ENCODE results near the gene ZNF202. TPM values are rescaled to one million over a fixed set of nuclear protein-coding genes. Genes with fewer than 3 reads are reported as not detected.

The ZNF202 gene
- polyA plus RNA-seq, 2 of the 4 experiments (the other 2 are of a cell fraction): 10.0 to 14.2 TPM

- no peak for ATAC-seq
- CTCF ChIA-PET: no interaction called here
- WGBS (ENCODE audit: missing lambda C conversion rate): 42% methylated on average over 3 of the region's 3 CpGs
- no peak overlapping the region for H3K4me2 ChIP-seq
- no peak overlapping the region for H3K27ac ChIP-seq
- H3K4me1 ChIP-seq: no peaks in the 10 kb centered on the region
- POLR2A ChIA-PET: no interaction called here
- no peak for DNase-seq (ENCODE audit: low read depth in 1 of 2, low spot score in 1 of 2)
- FAIRE-seq: no peak
- no peaks in the 10 kb centered on the region for H3K9me3 ChIP-seq
- H3K4me3 ChIP-seq: no peak overlapping the region
- TF ChIP-seq, protein P1, sequence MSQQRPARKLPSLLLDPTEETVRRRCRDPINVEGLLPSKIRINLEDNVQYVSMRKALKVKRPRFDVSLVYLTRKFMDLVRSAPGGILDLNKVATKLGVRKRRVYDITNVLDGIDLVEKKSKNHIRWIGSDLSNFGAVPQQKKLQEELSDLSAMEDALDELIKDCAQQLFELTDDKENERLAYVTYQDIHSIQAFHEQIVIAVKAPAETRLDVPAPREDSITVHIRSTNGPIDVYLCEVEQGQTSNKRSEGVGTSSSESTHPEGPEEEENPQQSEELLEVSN (IDR thresholded peaks at IDR 0.05; ENCODE audit: borderline replicate concordance, low read depth): no peak
- TF ChIP-seq POLR2AphosphoS2 (conservative IDR thresholded peaks at IDR 0.05; ENCODE audit: low read length) (no peak), HOXB13 (CRISPR knock-in tag; IDR thresholded peaks at IDR 0.05; ENCODE audit: low read depth) (no peak), SREBF2 (IDR thresholded peaks at IDR 0.05) (no peak), RAD21 (conservative IDR thresholded peaks at IDR 0.05 in 1 of 2, IDR thresholded peaks at IDR 0.05 in 1 of 2) (no peak), HEYL (CRISPR knock-in tag; IDR thresholded peaks at IDR 0.05) (no peak), EP300 (IDR thresholded peaks at IDR 0.05) (no peak), JUN (IDR thresholded peaks at IDR 0.05) (no peak), ZSCAN20 (CRISPR knock-in tag; IDR thresholded peaks at IDR 0.05) (no peak), RARB (CRISPR knock-in tag; IDR thresholded peaks at IDR 0.05) (no peak), HOXB5 (CRISPR knock-in tag; IDR thresholded peaks at IDR 0.05) (no peak), CEBPB (IDR thresholded peaks at IDR 0.05) (no peak), FOSB (CRISPR knock-in tag; IDR thresholded peaks at IDR 0.05) (no peak), MAZ (IDR thresholded peaks at IDR 0.05; ENCODE audit: borderline replicate concordance, low read depth, low read length) (no peak), PHF8 (IDR thresholded peaks at IDR 0.05; ENCODE audit: borderline replicate concordance, low read depth) (no peak)
- TF ChIP-seq, protein P2, sequence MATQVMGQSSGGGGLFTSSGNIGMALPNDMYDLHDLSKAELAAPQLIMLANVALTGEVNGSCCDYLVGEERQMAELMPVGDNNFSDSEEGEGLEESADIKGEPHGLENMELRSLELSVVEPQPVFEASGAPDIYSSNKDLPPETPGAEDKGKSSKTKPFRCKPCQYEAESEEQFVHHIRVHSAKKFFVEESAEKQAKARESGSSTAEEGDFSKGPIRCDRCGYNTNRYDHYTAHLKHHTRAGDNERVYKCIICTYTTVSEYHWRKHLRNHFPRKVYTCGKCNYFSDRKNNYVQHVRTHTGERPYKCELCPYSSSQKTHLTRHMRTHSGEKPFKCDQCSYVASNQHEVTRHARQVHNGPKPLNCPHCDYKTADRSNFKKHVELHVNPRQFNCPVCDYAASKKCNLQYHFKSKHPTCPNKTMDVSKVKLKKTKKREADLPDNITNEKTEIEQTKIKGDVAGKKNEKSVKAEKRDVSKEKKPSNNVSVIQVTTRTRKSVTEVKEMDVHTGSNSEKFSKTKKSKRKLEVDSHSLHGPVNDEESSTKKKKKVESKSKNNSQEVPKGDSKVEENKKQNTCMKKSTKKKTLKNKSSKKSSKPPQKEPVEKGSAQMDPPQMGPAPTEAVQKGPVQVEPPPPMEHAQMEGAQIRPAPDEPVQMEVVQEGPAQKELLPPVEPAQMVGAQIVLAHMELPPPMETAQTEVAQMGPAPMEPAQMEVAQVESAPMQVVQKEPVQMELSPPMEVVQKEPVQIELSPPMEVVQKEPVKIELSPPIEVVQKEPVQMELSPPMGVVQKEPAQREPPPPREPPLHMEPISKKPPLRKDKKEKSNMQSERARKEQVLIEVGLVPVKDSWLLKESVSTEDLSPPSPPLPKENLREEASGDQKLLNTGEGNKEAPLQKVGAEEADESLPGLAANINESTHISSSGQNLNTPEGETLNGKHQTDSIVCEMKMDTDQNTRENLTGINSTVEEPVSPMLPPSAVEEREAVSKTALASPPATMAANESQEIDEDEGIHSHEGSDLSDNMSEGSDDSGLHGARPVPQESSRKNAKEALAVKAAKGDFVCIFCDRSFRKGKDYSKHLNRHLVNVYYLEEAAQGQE (IDR thresholded peaks at IDR 0.05): no peak
- TF ChIP-seq, protein P3, sequence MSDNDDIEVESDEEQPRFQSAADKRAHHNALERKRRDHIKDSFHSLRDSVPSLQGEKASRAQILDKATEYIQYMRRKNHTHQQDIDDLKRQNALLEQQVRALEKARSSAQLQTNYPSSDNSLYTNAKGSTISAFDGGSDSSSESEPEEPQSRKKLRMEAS (IDR thresholded peaks at IDR 0.05): no peak
- TF ChIP-seq, protein P4, sequence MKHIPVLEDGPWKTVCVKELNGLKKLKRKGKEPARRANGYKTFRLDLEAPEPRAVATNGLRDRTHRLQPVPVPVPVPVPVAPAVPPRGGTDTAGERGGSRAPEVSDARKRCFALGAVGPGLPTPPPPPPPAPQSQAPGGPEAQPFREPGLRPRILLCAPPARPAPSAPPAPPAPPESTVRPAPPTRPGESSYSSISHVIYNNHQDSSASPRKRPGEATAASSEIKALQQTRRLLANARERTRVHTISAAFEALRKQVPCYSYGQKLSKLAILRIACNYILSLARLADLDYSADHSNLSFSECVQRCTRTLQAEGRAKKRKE (CRISPR knock-in tag; IDR thresholded peaks at IDR 0.05; ENCODE audit: low read depth): no peak
Observed at GRCh38 chr11:123700772-123701171, 40.7 kb downstream of the ZNF202 start.

DNA sequence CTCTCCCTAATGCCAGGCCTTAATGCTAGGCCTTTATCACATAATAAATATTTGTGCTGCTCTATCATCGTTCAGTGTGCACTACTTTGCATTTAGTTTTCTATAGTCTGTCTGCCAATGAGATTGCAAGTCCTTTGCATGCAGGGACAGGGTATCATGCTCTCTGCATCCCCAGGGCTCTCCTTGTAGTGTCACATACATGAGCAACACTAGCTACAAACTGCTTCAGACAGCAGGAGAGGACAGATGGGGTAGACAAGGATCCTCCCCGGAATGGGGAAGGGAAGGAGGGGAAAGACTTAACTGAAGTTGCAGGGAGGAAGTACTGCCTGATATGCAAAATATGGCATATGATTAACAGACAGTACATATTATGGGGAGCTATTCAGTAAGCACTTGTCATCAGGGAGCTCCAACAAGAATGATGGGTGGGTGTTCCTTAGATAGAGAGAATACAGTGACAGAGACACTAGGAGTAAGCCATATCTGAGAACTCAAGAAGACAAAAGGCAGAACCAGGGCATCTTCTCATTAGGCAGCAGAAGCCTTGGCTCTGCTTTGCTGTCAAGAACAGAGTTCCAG lies 42.8 kb downstream of the ZNF202 start:
- FAIRE-seq: no peak
- Histone ChIP-seq H3K9me3 (no peaks in the 10 kb centered on the region), H3K4me3 (no peak overlapping the region), H3K27ac (no peak overlapping the region), H3K4me2 (no peak overlapping the region), H3K4me1 (no peaks in the 10 kb centered on the region)
- WGBS (ENCODE audit: missing lambda C conversion rate): 15% methylated on average over 2 of the region's 2 CpGs
- no peak for DNase-seq (ENCODE audit: low read depth in 1 of 2, low spot score in 1 of 2)
- ChIA-PET CTCF (interaction anchor here (1.0 to 2.2 kb wide), 3 partner anchors 9 to 13 kb away, joined by 3 to 14 read pairs (median 5); no protein-coding TSS in a partner anchor), POLR2A (interaction anchor here (0.6 kb wide), 1 partner anchor 118 kb away, joined by 8 read pairs; no protein-coding TSS in a partner anchor)
- ATAC-seq: no peak
- TF ChIP-seq, protein P5, sequence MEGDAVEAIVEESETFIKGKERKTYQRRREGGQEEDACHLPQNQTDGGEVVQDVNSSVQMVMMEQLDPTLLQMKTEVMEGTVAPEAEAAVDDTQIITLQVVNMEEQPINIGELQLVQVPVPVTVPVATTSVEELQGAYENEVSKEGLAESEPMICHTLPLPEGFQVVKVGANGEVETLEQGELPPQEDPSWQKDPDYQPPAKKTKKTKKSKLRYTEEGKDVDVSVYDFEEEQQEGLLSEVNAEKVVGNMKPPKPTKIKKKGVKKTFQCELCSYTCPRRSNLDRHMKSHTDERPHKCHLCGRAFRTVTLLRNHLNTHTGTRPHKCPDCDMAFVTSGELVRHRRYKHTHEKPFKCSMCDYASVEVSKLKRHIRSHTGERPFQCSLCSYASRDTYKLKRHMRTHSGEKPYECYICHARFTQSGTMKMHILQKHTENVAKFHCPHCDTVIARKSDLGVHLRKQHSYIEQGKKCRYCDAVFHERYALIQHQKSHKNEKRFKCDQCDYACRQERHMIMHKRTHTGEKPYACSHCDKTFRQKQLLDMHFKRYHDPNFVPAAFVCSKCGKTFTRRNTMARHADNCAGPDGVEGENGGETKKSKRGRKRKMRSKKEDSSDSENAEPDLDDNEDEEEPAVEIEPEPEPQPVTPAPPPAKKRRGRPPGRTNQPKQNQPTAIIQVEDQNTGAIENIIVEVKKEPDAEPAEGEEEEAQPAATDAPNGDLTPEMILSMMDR (IDR thresholded peaks at IDR 0.05): no peak
- no peak for TF ChIP-seq RFX5 (IDR thresholded peaks at IDR 0.05)
- no peak for TF ChIP-seq MYC (IDR thresholded peaks at IDR 0.05; ENCODE audit: borderline replicate concordance, low read length)
- no peak for TF ChIP-seq HOXA7 (CRISPR knock-in tag; IDR thresholded peaks at IDR 0.05)
- no peak for TF ChIP-seq TP53 (CRISPR knock-in tag; IDR thresholded peaks at IDR 0.05)
- no peak for TF ChIP-seq HEYL (CRISPR knock-in tag; IDR thresholded peaks at IDR 0.05)
- TF ChIP-seq, protein P6, sequence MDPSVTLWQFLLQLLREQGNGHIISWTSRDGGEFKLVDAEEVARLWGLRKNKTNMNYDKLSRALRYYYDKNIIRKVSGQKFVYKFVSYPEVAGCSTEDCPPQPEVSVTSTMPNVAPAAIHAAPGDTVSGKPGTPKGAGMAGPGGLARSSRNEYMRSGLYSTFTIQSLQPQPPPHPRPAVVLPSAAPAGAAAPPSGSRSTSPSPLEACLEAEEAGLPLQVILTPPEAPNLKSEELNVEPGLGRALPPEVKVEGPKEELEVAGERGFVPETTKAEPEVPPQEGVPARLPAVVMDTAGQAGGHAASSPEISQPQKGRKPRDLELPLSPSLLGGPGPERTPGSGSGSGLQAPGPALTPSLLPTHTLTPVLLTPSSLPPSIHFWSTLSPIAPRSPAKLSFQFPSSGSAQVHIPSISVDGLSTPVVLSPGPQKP (IDR thresholded peaks at IDR 0.05; ENCODE audit: low read depth, low read length): no peak
- TF ChIP-seq ZNF302 (CRISPR knock-in tag; IDR thresholded peaks at IDR 0.05): no peak
- TF ChIP-seq NPAS2 (CRISPR knock-in tag; IDR thresholded peaks at IDR 0.05; ENCODE audit: borderline replicate concordance): no peak
- no peak for TF ChIP-seq NR3C1 (IDR thresholded peaks at IDR 0.05)
- no peak for TF ChIP-seq GATA3 (IDR thresholded peaks at IDR 0.05; ENCODE audit: borderline replicate concordance)
- TF ChIP-seq RARB (CRISPR knock-in tag; IDR thresholded peaks at IDR 0.05): no peak
- TF ChIP-seq RAD21 (conservative IDR thresholded peaks at IDR 0.05 in 1 of 2, IDR thresholded peaks at IDR 0.05 in 1 of 2): no peak
- no peak for TF ChIP-seq ZSCAN20 (CRISPR knock-in tag; IDR thresholded peaks at IDR 0.05)
- no peak for TF ChIP-seq KDM1A (IDR thresholded peaks at IDR 0.05; ENCODE audit: low read depth)

Data from A549 (cell line).